Liver (tissue), 9 donors: ENCODE data around the gene CACNA1D. TPM values are rescaled to one million over a fixed set of nuclear protein-coding genes. Genes with fewer than 3 reads are reported as not detected.

Experiments used
- DNase-seq: peaks from one replicate; pipeline ENCODE4 v3.0.0-alpha.2; 2017; ENCODE audit warnings: low spot score
- H3K27ac ChIP-seq, 2 donors: one replicate each; pipeline ENCODE4 v1.7.0; 2013; ENCODE audit warnings: inconsistent platforms in 2 of 2, low read length in 2 of 2, control low read depth in 1 of 2, low read depth in 1 of 2, mild to moderate bottlenecking in 1 of 2
- H3K27me3 ChIP-seq, 4 donors: one replicate each; pipeline versions ENCODE4 v1.6.1 to v1.7.0; 2013; ENCODE audit warnings: low read length in 3 of 4, inconsistent platforms in 1 of 4, mild to moderate bottlenecking in 1 of 4, moderate library complexity in 1 of 4; ENCODE audit not compliant: control insufficient read depth in 4 of 4, insufficient read depth in 4 of 4
- H3K36me3 ChIP-seq, 4 donors: one replicate each; pipeline versions ENCODE4 v1.6.1 to v1.7.0; 2013; ENCODE audit warnings: low read length in 3 of 4, mild to moderate bottlenecking in 3 of 4, low read depth in 1 of 4, moderate library complexity in 1 of 4; ENCODE audit not compliant: control insufficient read depth in 4 of 4, insufficient read depth in 3 of 4
- H3K4me1 ChIP-seq, 4 donors: one replicate each; pipeline versions ENCODE4 v1.6.1 to v1.7.0; 2013; ENCODE audit warnings: low read length in 3 of 4, mild to moderate bottlenecking in 3 of 4, moderate library complexity in 1 of 4; ENCODE audit not compliant: control insufficient read depth in 4 of 4, insufficient read depth in 4 of 4
- H3K4me3 ChIP-seq, 3 donors: one replicate each; pipeline versions ENCODE4 v1.6.1 to v1.7.0; 2013; ENCODE audit warnings: low read length in 3 of 3, control low read depth in 1 of 3, low read depth in 1 of 3, mild to moderate bottlenecking in 1 of 3
- H3K9ac ChIP-seq, 2 donors: one replicate each; pipeline ENCODE4 v1.7.0; 2013; ENCODE audit warnings: low read length in 2 of 2, mild to moderate bottlenecking in 2 of 2, moderate library complexity in 2 of 2, control low read depth in 1 of 2, low read depth in 1 of 2
- H3K9me3 ChIP-seq, 4 donors: one replicate each; pipeline versions ENCODE4 v1.6.1 to v1.7.0; 2013; ENCODE audit warnings: low read length in 3 of 4; ENCODE audit not compliant: control insufficient read depth in 4 of 4
- ATF3 ChIP-seq: IDR thresholded peaks from 2 replicates; pipeline ENCODE4 v1.6.1; 2016; ENCODE audit warnings: antibody characterized with exemption
- CTCF ChIP-seq: fragments of 150-350 bp; IDR thresholded peaks from 2 replicates; pipeline ENCODE4 v1.5.1; 2017; ENCODE audit warnings: improper control_type of control experiment, low read depth, low read length; ENCODE audit not compliant: missing input control
- EGR1 ChIP-seq, 2 donors: IDR thresholded peaks; 2 replicates each; pipeline ENCODE4 v1.6.1; 2016 to 2018; ENCODE audit warnings: antibody characterized with exemption in 2 of 2, low read depth in 2 of 2
- FOXA1 ChIP-seq: IDR thresholded peaks from 2 replicates; pipeline ENCODE4 v1.6.1; 2016; ENCODE audit warnings: antibody characterized with exemption
- FOXA2 ChIP-seq: IDR thresholded peaks from 2 replicates; pipeline ENCODE4 v1.6.1; 2016; ENCODE audit warnings: antibody characterized with exemption
- GABPA ChIP-seq, 2 donors: IDR thresholded peaks in 1 of 2; conservative IDR thresholded peaks in 1 of 2; 2 replicates each; pipeline ENCODE4 v1.6.1; 2016; ENCODE audit warnings: antibody characterized with exemption in 2 of 2, mild to moderate bottlenecking in 1 of 2, moderate library complexity in 1 of 2
- HNF4A ChIP-seq, 2 donors: conservative IDR thresholded peaks; 2 replicates each; pipeline ENCODE4 v1.6.1; 2016; ENCODE audit warnings: antibody characterized with exemption in 2 of 2, mild to moderate bottlenecking in 2 of 2
- HNF4G ChIP-seq: IDR thresholded peaks from 2 replicates; pipeline ENCODE4 v1.6.1; 2016; ENCODE audit warnings: antibody characterized with exemption
- JUND ChIP-seq, 2 donors: IDR thresholded peaks; 2 replicates each; pipeline ENCODE4 v1.6.1; 2016; ENCODE audit warnings: antibody characterized with exemption in 2 of 2
- MAX ChIP-seq: IDR thresholded peaks from 2 replicates; pipeline ENCODE4 v1.6.1; 2016; ENCODE audit warnings: antibody characterized with exemption
- NR2F2 ChIP-seq: IDR thresholded peaks from 2 replicates; pipeline ENCODE4 v1.6.1; 2016; ENCODE audit warnings: antibody characterized with exemption
- RAD21 ChIP-seq, 2 donors: IDR thresholded peaks; 2 replicates each; pipeline ENCODE4 v1.6.1; 2016; ENCODE audit warnings: antibody characterized with exemption in 2 of 2, mild to moderate bottlenecking in 2 of 2
- RXRA ChIP-seq, 2 donors: IDR thresholded peaks; 2 replicates each; pipeline ENCODE4 v1.6.1; 2017 to 2018; ENCODE audit warnings: antibody characterized with exemption in 2 of 2, mild to moderate bottlenecking in 1 of 2
- SP1 ChIP-seq: IDR thresholded peaks from 2 replicates; pipeline ENCODE4 v1.6.1; 2018; ENCODE audit warnings: antibody characterized with exemption, mild to moderate bottlenecking
- TAF1 ChIP-seq: conservative IDR thresholded peaks from 2 replicates; pipeline ENCODE4 v1.6.1; 2016; ENCODE audit warnings: antibody characterized with exemption, mild to moderate bottlenecking
- YY1 ChIP-seq: IDR thresholded peaks from 2 replicates; pipeline ENCODE4 v1.6.1; 2016; ENCODE audit warnings: antibody characterized with exemption, mild to moderate bottlenecking
- WGBS: extraction: QIAGEN DNeasy Blood & Tissue Kit; methylation state at CpG from one replicate; pipeline ENCODE4 v1.1.7; 2013; 5-methylcytosine and 5-hydroxymethylcytosine counted together
- polyA plus RNA-seq, 2 donors: library from polyadenylated mRNA; stranded (reverse) in 1 of 2; unstranded in 1 of 2; fragments of 200-250 nt in 1 of 2; fragments of >200 nt in 1 of 2; fragmentation: Nextera tagmentation in 1 of 2; extraction: Ambion mirVana in 1 of 2; gene quantifications; one replicate each; pipeline versions ENCODE4 v1.2.1 to v1.2.3, GENCODE V29; 2013 to 2015
- total RNA-seq, 2 donors: library from RNA; depleted of rRNA; stranded (reverse); fragments of >200 nt; gene quantifications; one replicate each; pipeline ENCODE4 v1.2.3, GENCODE V29; 2014
- TF ChIP-seq, protein P1 (sequence below): IDR thresholded peaks from 2 replicates; pipeline ENCODE4 v1.6.1; 2016; ENCODE audit warnings: antibody characterized with exemption, mild to moderate bottlenecking
- TF ChIP-seq, protein P2 (sequence below): IDR thresholded peaks from 2 replicates; pipeline ENCODE4 v1.6.1; 2016; ENCODE audit warnings: antibody characterized with exemption
- donor health status: healthy.
- donor health status: healthy.
- donor health status: healthy.
- donor health status: healthy.
- donor health status: healthy.

CACNA1D gene
- total and polyA plus RNA-seq, 4 donors: 1.8 to 18.9 (median 3.4) TPM

- DNase-seq: no peak
- no peaks in the 10 kb centered on the region for H3K27me3 ChIP-seq
- no peak for TF ChIP-seq HNF4A (conservative IDR thresholded peaks at IDR 0.05)
- TF ChIP-seq, protein P1, sequence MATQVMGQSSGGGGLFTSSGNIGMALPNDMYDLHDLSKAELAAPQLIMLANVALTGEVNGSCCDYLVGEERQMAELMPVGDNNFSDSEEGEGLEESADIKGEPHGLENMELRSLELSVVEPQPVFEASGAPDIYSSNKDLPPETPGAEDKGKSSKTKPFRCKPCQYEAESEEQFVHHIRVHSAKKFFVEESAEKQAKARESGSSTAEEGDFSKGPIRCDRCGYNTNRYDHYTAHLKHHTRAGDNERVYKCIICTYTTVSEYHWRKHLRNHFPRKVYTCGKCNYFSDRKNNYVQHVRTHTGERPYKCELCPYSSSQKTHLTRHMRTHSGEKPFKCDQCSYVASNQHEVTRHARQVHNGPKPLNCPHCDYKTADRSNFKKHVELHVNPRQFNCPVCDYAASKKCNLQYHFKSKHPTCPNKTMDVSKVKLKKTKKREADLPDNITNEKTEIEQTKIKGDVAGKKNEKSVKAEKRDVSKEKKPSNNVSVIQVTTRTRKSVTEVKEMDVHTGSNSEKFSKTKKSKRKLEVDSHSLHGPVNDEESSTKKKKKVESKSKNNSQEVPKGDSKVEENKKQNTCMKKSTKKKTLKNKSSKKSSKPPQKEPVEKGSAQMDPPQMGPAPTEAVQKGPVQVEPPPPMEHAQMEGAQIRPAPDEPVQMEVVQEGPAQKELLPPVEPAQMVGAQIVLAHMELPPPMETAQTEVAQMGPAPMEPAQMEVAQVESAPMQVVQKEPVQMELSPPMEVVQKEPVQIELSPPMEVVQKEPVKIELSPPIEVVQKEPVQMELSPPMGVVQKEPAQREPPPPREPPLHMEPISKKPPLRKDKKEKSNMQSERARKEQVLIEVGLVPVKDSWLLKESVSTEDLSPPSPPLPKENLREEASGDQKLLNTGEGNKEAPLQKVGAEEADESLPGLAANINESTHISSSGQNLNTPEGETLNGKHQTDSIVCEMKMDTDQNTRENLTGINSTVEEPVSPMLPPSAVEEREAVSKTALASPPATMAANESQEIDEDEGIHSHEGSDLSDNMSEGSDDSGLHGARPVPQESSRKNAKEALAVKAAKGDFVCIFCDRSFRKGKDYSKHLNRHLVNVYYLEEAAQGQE: no peak
- TF ChIP-seq MAX: no peak
- no peak for TF ChIP-seq RAD21 (IDR thresholded peaks at IDR 0.05)
- TF ChIP-seq, protein P2, sequence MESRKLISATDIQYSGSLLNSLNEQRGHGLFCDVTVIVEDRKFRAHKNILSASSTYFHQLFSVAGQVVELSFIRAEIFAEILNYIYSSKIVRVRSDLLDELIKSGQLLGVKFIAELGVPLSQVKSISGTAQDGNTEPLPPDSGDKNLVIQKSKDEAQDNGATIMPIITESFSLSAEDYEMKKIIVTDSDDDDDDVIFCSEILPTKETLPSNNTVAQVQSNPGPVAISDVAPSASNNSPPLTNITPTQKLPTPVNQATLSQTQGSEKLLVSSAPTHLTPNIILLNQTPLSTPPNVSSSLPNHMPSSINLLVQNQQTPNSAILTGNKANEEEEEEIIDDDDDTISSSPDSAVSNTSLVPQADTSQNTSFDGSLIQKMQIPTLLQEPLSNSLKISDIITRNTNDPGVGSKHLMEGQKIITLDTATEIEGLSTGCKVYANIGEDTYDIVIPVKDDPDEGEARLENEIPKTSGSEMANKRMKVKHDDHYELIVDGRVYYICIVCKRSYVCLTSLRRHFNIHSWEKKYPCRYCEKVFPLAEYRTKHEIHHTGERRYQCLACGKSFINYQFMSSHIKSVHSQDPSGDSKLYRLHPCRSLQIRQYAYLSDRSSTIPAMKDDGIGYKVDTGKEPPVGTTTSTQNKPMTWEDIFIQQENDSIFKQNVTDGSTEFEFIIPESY: no peak
- TF ChIP-seq FOXA1: no peak
- no peak for TF ChIP-seq CTCF
- TF ChIP-seq EGR1 (IDR thresholded peaks at IDR 0.05; ENCODE audit: low read depth in 2 of 2): no peak
- TF ChIP-seq RXRA (IDR thresholded peaks at IDR 0.05): no peak
- TF ChIP-seq TAF1: no peak
- no peak for TF ChIP-seq GABPA (IDR thresholded peaks at IDR 0.05 in 1 of 2, conservative IDR thresholded peaks at IDR 0.05 in 1 of 2)
- TF ChIP-seq SP1: no peak
- TF ChIP-seq JUND (IDR thresholded peaks at IDR 0.05): no peak
- TF ChIP-seq ATF3: no peak
- no peak for TF ChIP-seq NR2F2
- no peak for TF ChIP-seq HNF4G
- TF ChIP-seq FOXA2: no peak
- no peak for TF ChIP-seq YY1
- peaks cover 4 to 10% (median 8%) of the 10 kb centered on the region in 4 donors for H3K4me1 ChIP-seq
- 77% methylated on average over 6 of the region's 6 CpGs for WGBS
- no peak overlapping the region for H3K9ac ChIP-seq
- no peak overlapping the region for H3K27ac ChIP-seq
- no peak overlapping the region for H3K4me3 ChIP-seq
- H3K36me3 ChIP-seq: no peaks in the 10 kb centered on the region
- no peaks in the 10 kb centered on the region for H3K9me3 ChIP-seq
These were observed 24.8 kb downstream of the CACNA1D start for GRCh38 chr3:53519065-53519709.
